Measurements from ENCODE around the gene WRAP73.
A peak's percentile ranks its signal among the peaks of the same experiment; 100 is the strongest.

The WRAP73 gene

GRCh38 chr1:3649342-3650247 lies at the start of gene WRAP73:
TSS of gene WRAP73 (minus strand) at chr1:3650103. CDS start at chr1:3649999, 104 bp downstream.
- DNase-seq (ENCODE audit: low read depth) = peak; percentile 70

GRCh38 chr1:3699596-3699995 lies 49.7 kb upstream of the WRAP73 start:
- no peak for DNase-seq (ENCODE audit: low read depth)

GRCh38 chr1:3698660-3699408 lies 48.9 kb upstream of the WRAP73 start:
- DNase-seq (ENCODE audit: low read depth) = no peak

GRCh38 chr1:3697810-3698209 lies 47.9 kb upstream of the WRAP73 start:
- no peak for DNase-seq (ENCODE audit: low read depth)

GRCh38 chr1:3697104-3697503 lies 47.2 kb upstream of the WRAP73 start:
- no peak for DNase-seq (ENCODE audit: low read depth)

- DNase-seq (ENCODE audit: low read depth) = no peak
Observed at GRCh38 chr1:3696689-3697088, 46.8 kb upstream of the WRAP73 start.

- no peak for DNase-seq (ENCODE audit: low read depth)
Observed at GRCh38 chr1:3695326-3696217, 45.7 kb upstream of the WRAP73 start.

GRCh38 chr1:3693321-3693720 lies 43.4 kb upstream of the WRAP73 start:
- no peak for DNase-seq (ENCODE audit: low read depth)

GRCh38 chr1:3692598-3692997 lies 42.7 kb upstream of the WRAP73 start:
- DNase-seq (ENCODE audit: low read depth) = no peak

- no peak for DNase-seq (ENCODE audit: low read depth)
Observed at GRCh38 chr1:3691421-3692204, 41.7 kb upstream of the WRAP73 start.

GRCh38 chr1:3690282-3691065 lies 40.6 kb upstream of the WRAP73 start:
- no peak for DNase-seq (ENCODE audit: low read depth)

- no peak for DNase-seq (ENCODE audit: low read depth)
Observed at GRCh38 chr1:3689138-3689750, 39.3 kb upstream of the WRAP73 start.

GRCh38 chr1:3688356-3689137 lies 38.6 kb upstream of the WRAP73 start:
- DNase-seq (ENCODE audit: low read depth) = no peak

GRCh38 chr1:3687504-3687903 lies 37.6 kb upstream of the WRAP73 start:
- DNase-seq (ENCODE audit: low read depth) = no peak

GRCh38 chr1:3685906-3686305 lies 36.0 kb upstream of the WRAP73 start:
- DNase-seq (ENCODE audit: low read depth) = no peak

GRCh38 chr1:3685222-3685621 lies 35.3 kb upstream of the WRAP73 start:
- no peak for DNase-seq (ENCODE audit: low read depth)

- DNase-seq (ENCODE audit: low read depth) = no peak
Observed at GRCh38 chr1:3683992-3684391, 34.1 kb upstream of the WRAP73 start.

GRCh38 chr1:3683197-3683596 lies 33.3 kb upstream of the WRAP73 start:
- no peak for DNase-seq (ENCODE audit: low read depth)
